DOHH2 (cell line): ENCODE measurements around the gene SNTA1.

ENCODE experiments used
- H3F3A ChIP-seq: fragments of 200-600 bp; sonication (generic), shearing (Covaris generic); 2 replicates; pipeline ENCODE4 v1.6.0; 2016; ENCODE audit warnings: antibody characterized with exemption, mild to moderate bottlenecking; ENCODE audit not compliant: control insufficient read depth, insufficient read depth
- H3K27ac ChIP-seq: fragments of 200-600 bp; sonication (generic); 2 replicates; pipeline ENCODE4 v1.5.1; 2014; ENCODE audit warnings: low read depth, mild to moderate bottlenecking, low read length, moderate library complexity
- H3K27me3 ChIP-seq: fragments of 200-600 bp; sonication (generic); 2 replicates; pipeline ENCODE4 v1.6.1; 2014; ENCODE audit warnings: mild to moderate bottlenecking, low read length, mixed read lengths; ENCODE audit not compliant: control insufficient read depth
- H3K36me3 ChIP-seq: fragments of 200-600 bp; sonication (generic); 2 replicates; pipeline ENCODE4 v1.6.1; 2014; ENCODE audit warnings: mild to moderate bottlenecking, low read length, moderate library complexity, mixed read lengths; ENCODE audit not compliant: control insufficient read depth
- H3K4me1 ChIP-seq: fragments of 200-600 bp; sonication (generic); 2 replicates; pipeline ENCODE4 v1.6.1; 2014; ENCODE audit warnings: mild to moderate bottlenecking, low read length, mixed read lengths; ENCODE audit not compliant: control insufficient read depth
- H3K4me2 ChIP-seq: fragments of 200-600 bp; sonication (generic); 2 replicates; pipeline ENCODE4 v1.6.0; 2014; ENCODE audit warnings: mild to moderate bottlenecking, low read length, moderate library complexity
- H3K4me3 ChIP-seq: fragments of 200-600 bp; sonication (generic); 2 replicates; pipeline ENCODE4 v1.5.1; 2014; ENCODE audit warnings: mild to moderate bottlenecking, low read length, mixed read lengths
- H3K79me2 ChIP-seq: fragments of 200-600 bp; sonication (generic); 2 replicates; pipeline ENCODE4 v1.6.1; 2014; ENCODE audit warnings: mild to moderate bottlenecking, low read length, mixed read lengths; ENCODE audit not compliant: control insufficient read depth
- H3K9me2 ChIP-seq: fragments of 200-600 bp; sonication (generic); replicated peaks from 2 replicates; pipeline ENCODE4 v1.6.1; 2014; ENCODE audit warnings: mild to moderate bottlenecking, low read length, mixed read lengths; ENCODE audit not compliant: control insufficient read depth
- H3K9me3 ChIP-seq: fragments of 200-600 bp; sonication (generic); 2 replicates; pipeline ENCODE4 v1.6.1; 2014; ENCODE audit warnings: antibody characterized with exemption, low read length, mixed read lengths; ENCODE audit not compliant: control insufficient read depth, insufficient read depth
- H4K20me1 ChIP-seq: fragments of 200-600 bp; sonication (generic); 2 replicates; pipeline ENCODE4 v1.6.0; 2014; ENCODE audit warnings: low read depth, mild to moderate bottlenecking, antibody characterized with exemption, low read length, moderate library complexity; ENCODE audit not compliant: control insufficient read depth, insufficient read depth
- EZH2phosphoT487 ChIP-seq: fragments of 200-600 bp; sonication (generic); IDR thresholded peaks from 2 replicates; pipeline ENCODE4 v1.6.1; 2017; ENCODE audit warnings: borderline replicate concordance, mild to moderate bottlenecking, antibody characterized with exemption, low read length, moderate library complexity, mixed read lengths

Gene SNTA1

DNA sequence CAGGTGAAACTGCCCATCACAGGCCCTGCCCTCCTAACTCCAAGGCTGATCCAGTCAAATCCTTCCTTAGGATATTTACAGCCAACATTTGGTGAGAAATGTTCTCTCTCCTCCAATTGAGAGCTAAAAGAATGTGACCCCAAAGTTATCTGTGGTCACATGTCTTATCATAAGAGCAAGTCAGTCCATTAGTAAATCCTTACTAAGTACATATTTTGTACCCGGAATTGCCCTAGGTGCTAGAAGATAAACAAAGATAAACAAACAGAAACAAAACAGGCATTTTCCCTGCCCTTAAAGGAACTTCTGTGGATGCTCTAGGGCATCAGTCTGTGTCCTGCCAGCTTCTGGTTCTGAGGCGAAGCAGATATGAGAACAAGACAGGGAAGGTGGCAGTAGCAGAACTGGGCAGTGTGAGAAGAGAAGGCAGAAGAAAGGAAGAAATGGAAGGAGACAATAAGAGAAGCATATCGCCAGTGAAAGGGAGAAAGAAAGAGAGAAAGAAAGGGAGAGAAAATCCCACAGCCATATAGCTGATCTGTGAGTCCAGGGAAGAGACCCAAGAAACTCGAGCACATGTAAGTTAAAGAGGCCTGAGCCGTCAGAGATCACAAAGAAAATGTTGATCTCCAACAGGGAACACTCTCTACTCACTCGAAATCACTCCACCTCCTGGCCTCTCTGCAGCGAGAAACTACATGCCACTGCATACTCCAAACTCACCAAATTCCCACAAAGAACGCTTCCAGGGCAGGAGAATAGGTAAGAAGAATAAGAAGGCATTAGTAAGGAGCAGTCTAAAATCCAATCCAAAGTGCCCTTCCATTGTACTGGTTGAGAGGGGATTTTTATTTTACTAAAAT, 83.9 kb downstream of the SNTA1 start:
- Histone ChIP-seq H3K27ac (no peak overlapping the region), H3K9me3 (no peaks in the 10 kb centered on the region), H3K36me3 (peaks cover 51% of the 10 kb centered on the region), H3K79me2 (no peaks in the 10 kb centered on the region), H3F3A (no peaks in the 10 kb centered on the region), H3K4me3 (no peak overlapping the region), H3K27me3 (no peaks in the 10 kb centered on the region), H3K4me2 (no peak overlapping the region), H3K9me2 (no peaks in the 10 kb centered on the region), H4K20me1 (no peaks in the 10 kb centered on the region), H3K4me1 (no peaks in the 10 kb centered on the region)
- TF ChIP-seq EZH2phosphoT487 = no peak
